Suprapubic skin (tissue), 4 donors: ENCODE results near the gene PRSS1. TPM values are rescaled to one million over a fixed set of nuclear protein-coding genes. Genes with fewer than 3 reads are reported as not detected.

ENCODE experiments used
- DNase-seq, 2 donors: peaks; one replicate each; pipeline ENCODE4 v3.0.0-alpha.2; 2019; ENCODE audit warnings: low spot score in 2 of 2
- H3K27ac ChIP-seq: fragments of 200-600 bp; sonication (generic); one replicate; pipeline ENCODE4 v1.5.1; 2019
- H3K27me3 ChIP-seq: fragments of 200-600 bp; sonication (generic); one replicate; pipeline ENCODE4 v1.5.1; 2019
- H3K36me3 ChIP-seq: fragments of 200-600 bp; sonication (generic); one replicate; pipeline ENCODE4 v1.5.1; 2019
- H3K4me1 ChIP-seq: fragments of 200-600 bp; sonication (generic); one replicate; pipeline ENCODE4 v1.5.1; 2019
- H3K4me3 ChIP-seq: fragments of 200-600 bp; sonication (generic); one replicate; pipeline ENCODE4 v1.5.1; 2019; ENCODE audit warnings: mild to moderate bottlenecking
- H3K9me3 ChIP-seq: fragments of 200-600 bp; sonication (generic); one replicate; pipeline ENCODE4 v1.5.1; 2019
- CTCF ChIP-seq, 2 donors: fragments of 200-600 bp in 1 of 2; fragments of 450-650 bp in 1 of 2; sonication (generic) in 1 of 2; IDR thresholded peaks; one replicate each; pipeline ENCODE4 v1.5.1; 2016 to 2019; ENCODE audit warnings: antibody characterized with exemption in 2 of 2, mild to moderate bottlenecking in 1 of 2, moderate library complexity in 1 of 2
- EP300 ChIP-seq: sonication (generic); formaldehyde crosslinking; IDR thresholded peaks from one replicate; pipeline ENCODE4 v1.6.1; 2017; ENCODE audit warnings: antibody characterized with exemption
- POLR2A ChIP-seq, 2 donors: fragments of 450-650 bp; IDR thresholded peaks; one replicate each; pipeline ENCODE4 v1.6.1; 2017; ENCODE audit warnings: antibody characterized with exemption in 2 of 2, mild to moderate bottlenecking in 2 of 2, moderate library complexity in 2 of 2
- POLR2AphosphoS5 ChIP-seq, 3 donors: sonication (generic); formaldehyde crosslinking; IDR thresholded peaks; one replicate each; pipeline ENCODE4 v1.6.1; 2017; ENCODE audit warnings: antibody characterized with exemption in 3 of 3
- WGBS: methylation state at CpG from one replicate; pipeline ENCODE4 v1.1.5; 2018; 5-methylcytosine and 5-hydroxymethylcytosine counted together
- total RNA-seq, 4 donors: library from RNA; depleted of rRNA; stranded (reverse); fragments of >200 nt; gene quantifications; one replicate each; pipeline ENCODE4 v1.1.0, GENCODE V29; 2016

PRSS1 gene
- total RNA-seq, 4 donors from 2014 or later: not detected

GRCh38 chr7:142789441-142789840, 40.2 kb downstream of the PRSS1 start:
- peak in 1 of 2 donors; percentile 11 for DNase-seq
- Histone ChIP-seq H3K27ac (no peak overlapping the region), H3K4me3 (no peak overlapping the region), H3K4me1 (no peaks in the 10 kb centered on the region), H3K27me3 (no peaks in the 10 kb centered on the region), H3K36me3 (no peaks in the 10 kb centered on the region), H3K9me3 (no peaks in the 10 kb centered on the region)
- TF ChIP-seq POLR2A (IDR thresholded peaks at IDR 0.05) (no peak), POLR2AphosphoS5 (IDR thresholded peaks at IDR 0.05) (no peak), CTCF (IDR thresholded peaks at IDR 0.05) (no peak), EP300 (no peak)
- 75% methylated on average over 2 of the region's 2 CpGs for WGBS

GRCh38 chr7:142790056-142790455, 40.8 kb downstream of the PRSS1 start:
- Histone ChIP-seq H3K36me3 (no peaks in the 10 kb centered on the region), H3K9me3 (no peaks in the 10 kb centered on the region), H3K4me1 (no peaks in the 10 kb centered on the region), H3K27ac (no peak overlapping the region), H3K27me3 (no peaks in the 10 kb centered on the region), H3K4me3 (no peak overlapping the region)
- peak in 1 of 2 donors; percentile 18 for DNase-seq
- WGBS: 85% methylated on average over 3 of the region's 3 CpGs
- TF ChIP-seq CTCF (IDR thresholded peaks at IDR 0.05) (no peak), EP300 (no peak), POLR2A (IDR thresholded peaks at IDR 0.05) (no peak), POLR2AphosphoS5 (IDR thresholded peaks at IDR 0.05) (no peak)

DNA sequence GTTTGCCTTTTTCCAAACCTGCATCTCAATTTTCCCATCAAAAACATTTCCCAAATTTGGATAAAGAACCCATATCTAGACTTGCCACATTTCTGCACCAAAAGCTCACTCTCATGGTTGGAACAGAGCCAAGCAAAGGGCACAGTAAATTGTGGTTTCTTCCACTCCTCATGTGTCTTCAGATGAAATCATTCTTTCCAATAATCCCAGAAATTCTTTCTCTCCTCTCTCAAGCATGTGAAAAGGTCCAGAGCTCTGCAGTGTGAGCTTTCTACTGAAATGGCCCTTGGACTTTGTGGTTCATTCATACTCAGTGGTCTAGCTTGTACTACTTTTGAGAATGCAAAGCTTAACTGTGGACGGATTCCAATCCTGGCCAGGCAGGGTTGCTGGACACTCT, 41.3 kb downstream of the PRSS1 start:
- Histone ChIP-seq H3K4me1 (no peaks in the 10 kb centered on the region), H3K27me3 (peaks cover under 1% of the 10 kb centered on the region), H3K36me3 (no peaks in the 10 kb centered on the region), H3K4me3 (no peak overlapping the region), H3K9me3 (no peaks in the 10 kb centered on the region), H3K27ac (no peak overlapping the region)
- no peak for DNase-seq
- TF ChIP-seq CTCF (IDR thresholded peaks at IDR 0.05): no peak
- TF ChIP-seq POLR2AphosphoS5 (IDR thresholded peaks at IDR 0.05): no peak
- no peak for TF ChIP-seq POLR2A (IDR thresholded peaks at IDR 0.05)
- TF ChIP-seq EP300: no peak
- 89% methylated on average over 1 of the region's 1 CpG for WGBS

GRCh38 chr7:142791502-142791901, 42.2 kb downstream of the PRSS1 start:
- Histone ChIP-seq H3K36me3 (no peaks in the 10 kb centered on the region), H3K27ac (no peak overlapping the region), H3K27me3 (peaks cover 10% of the 10 kb centered on the region), H3K4me1 (peaks cover 2% of the 10 kb centered on the region), H3K9me3 (no peaks in the 10 kb centered on the region), H3K4me3 (no peak overlapping the region)
- no peak for TF ChIP-seq POLR2AphosphoS5 (IDR thresholded peaks at IDR 0.05)
- TF ChIP-seq POLR2A (IDR thresholded peaks at IDR 0.05): no peak
- no peak for TF ChIP-seq EP300
- TF ChIP-seq CTCF (IDR thresholded peaks at IDR 0.05): no peak
- WGBS: 94% methylated on average over 2 of the region's 7 CpGs
- DNase-seq: peak in 1 of 2 donors; percentile 48

GRCh38 chr7:142792129-142792528, 42.9 kb downstream of the PRSS1 start:
- TF ChIP-seq POLR2A (IDR thresholded peaks at IDR 0.05) (no peak), EP300 (no peak), POLR2AphosphoS5 (IDR thresholded peaks at IDR 0.05) (no peak), CTCF (IDR thresholded peaks at IDR 0.05) (no peak)
- Histone ChIP-seq H3K9me3 (no peaks in the 10 kb centered on the region), H3K4me3 (no peak overlapping the region), H3K27ac (no peak overlapping the region), H3K27me3 (peaks cover 16% of the 10 kb centered on the region), H3K36me3 (no peaks in the 10 kb centered on the region), H3K4me1 (peaks cover 8% of the 10 kb centered on the region)
- 86% methylated on average over 1 of the region's 1 CpG for WGBS
- DNase-seq: peak in 1 of 2 donors; percentile 11
